ENCODE data around the gene SEMA5A. TPM values are rescaled to one million over a fixed set of nuclear protein-coding genes. Genes with fewer than 3 reads are reported as not detected.

The SEMA5A gene, protein sequence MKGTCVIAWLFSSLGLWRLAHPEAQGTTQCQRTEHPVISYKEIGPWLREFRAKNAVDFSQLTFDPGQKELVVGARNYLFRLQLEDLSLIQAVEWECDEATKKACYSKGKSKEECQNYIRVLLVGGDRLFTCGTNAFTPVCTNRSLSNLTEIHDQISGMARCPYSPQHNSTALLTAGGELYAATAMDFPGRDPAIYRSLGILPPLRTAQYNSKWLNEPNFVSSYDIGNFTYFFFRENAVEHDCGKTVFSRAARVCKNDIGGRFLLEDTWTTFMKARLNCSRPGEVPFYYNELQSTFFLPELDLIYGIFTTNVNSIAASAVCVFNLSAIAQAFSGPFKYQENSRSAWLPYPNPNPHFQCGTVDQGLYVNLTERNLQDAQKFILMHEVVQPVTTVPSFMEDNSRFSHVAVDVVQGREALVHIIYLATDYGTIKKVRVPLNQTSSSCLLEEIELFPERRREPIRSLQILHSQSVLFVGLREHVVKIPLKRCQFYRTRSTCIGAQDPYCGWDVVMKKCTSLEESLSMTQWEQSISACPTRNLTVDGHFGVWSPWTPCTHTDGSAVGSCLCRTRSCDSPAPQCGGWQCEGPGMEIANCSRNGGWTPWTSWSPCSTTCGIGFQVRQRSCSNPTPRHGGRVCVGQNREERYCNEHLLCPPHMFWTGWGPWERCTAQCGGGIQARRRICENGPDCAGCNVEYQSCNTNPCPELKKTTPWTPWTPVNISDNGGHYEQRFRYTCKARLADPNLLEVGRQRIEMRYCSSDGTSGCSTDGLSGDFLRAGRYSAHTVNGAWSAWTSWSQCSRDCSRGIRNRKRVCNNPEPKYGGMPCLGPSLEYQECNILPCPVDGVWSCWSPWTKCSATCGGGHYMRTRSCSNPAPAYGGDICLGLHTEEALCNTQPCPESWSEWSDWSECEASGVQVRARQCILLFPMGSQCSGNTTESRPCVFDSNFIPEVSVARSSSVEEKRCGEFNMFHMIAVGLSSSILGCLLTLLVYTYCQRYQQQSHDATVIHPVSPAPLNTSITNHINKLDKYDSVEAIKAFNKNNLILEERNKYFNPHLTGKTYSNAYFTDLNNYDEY
- 10 to 100 TPM; 14.2 to 25.1 (median 18.4) TPM for polyA plus RNA-seq (ENCODE audit: insufficient read depth in 1 of 5, insufficient read length in 5 of 5, low replicate concordance in 1 of 5)
- long read RNA-seq, donor 1, full-length matches to known transcripts, result 2 of 7 reads
- long read RNA-seq, donor 1, partial matches to known transcripts, result 5 of 7 reads
- long read RNA-seq, donor 1, other reads (novel, unspliced or antisense), result 0 of 7 reads
- long read RNA-seq, donor 2, full-length matches to known transcripts, result 2 of 2 reads
- long read RNA-seq, donor 2, partial matches to known transcripts, result 0 of 2 reads
- long read RNA-seq, donor 2, other reads (novel, unspliced or antisense), result 0 of 2 reads
- long read RNA-seq, donor 3, result 0 reads
- long read RNA-seq, donor 4, result 0 reads
- long read RNA-seq, donor 5, result 0 reads
- long read RNA-seq, donor 6, full-length matches to known transcripts, result 1 of 1 reads
- long read RNA-seq, donor 6, partial matches to known transcripts, result 0 of 1 reads
- long read RNA-seq, donor 6, other reads (novel, unspliced or antisense), result 0 of 1 reads
- long read RNA-seq, donor 7, result 0 reads
- long read RNA-seq, donor 8, result 0 reads

DNA sequence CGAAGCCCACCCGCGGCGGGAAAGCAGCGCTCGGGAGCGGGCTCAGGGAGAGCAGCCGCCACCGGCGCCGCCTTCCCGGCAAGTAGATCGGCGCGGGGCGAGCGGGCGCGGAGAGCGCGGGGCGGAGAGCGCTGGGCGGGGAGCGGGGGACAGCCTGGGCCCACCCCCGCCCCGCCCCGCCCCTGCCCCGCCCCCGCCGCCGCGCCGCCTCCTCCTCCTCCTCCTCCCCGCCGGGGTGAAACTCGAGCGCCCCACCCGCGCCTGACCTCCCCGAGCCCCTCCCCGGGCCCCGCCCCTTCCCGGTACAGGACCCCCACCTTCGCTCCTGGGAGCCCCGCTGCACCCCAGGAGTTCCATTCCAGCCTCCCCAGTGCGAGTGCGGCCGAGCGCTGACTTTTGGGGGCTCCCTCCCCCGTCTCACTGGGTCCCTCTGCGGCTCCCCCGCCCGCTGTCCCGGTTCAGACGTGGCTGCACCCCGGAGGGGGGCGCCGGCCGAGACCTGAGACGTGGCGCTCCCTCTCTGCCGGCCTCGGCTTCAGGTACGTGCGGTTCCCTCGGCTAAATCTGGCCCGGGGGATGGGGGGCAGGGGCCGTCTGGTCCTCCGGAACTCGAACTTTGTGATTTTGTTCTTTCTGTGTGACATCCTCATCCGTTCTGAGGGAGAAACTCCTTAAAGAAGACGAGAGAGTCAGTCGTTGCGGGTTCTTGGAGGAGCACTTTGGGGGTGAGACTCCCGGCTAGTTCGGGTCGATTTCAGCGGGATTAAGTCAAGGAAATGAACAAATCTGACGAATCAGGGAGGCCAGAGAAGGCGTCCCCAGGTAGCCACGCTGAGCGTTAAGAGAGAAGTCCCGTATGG, at the start of gene SEMA5A:
Gene SEMA5A, minus strand, starts transcription at position 84 of the 860 bp plus-strand sequence. CDS start 166,129 bp downstream, outside the sequence.
- peak; percentile 67 to 72 for DNase-seq

DNA sequence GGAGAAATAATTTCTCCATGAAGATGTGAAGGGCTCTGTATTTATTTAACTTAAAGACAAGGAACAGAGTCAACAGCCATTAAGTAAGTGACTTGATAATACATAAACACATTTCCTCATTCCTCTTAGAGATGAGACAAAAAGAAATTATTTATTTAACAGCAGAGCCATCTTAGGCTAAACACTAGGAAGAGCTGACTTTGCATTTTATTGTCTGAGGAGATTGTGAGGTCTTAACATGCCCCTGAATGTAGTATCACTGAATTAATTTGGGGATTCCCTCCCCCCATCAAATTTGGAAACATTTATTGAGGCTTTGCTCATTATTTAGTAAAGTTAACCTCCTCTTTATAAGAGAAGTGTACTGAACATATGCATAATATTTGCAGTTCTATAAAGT, 49.0 kb upstream of the SEMA5A start:
- DNase-seq, result no peak

DNA sequence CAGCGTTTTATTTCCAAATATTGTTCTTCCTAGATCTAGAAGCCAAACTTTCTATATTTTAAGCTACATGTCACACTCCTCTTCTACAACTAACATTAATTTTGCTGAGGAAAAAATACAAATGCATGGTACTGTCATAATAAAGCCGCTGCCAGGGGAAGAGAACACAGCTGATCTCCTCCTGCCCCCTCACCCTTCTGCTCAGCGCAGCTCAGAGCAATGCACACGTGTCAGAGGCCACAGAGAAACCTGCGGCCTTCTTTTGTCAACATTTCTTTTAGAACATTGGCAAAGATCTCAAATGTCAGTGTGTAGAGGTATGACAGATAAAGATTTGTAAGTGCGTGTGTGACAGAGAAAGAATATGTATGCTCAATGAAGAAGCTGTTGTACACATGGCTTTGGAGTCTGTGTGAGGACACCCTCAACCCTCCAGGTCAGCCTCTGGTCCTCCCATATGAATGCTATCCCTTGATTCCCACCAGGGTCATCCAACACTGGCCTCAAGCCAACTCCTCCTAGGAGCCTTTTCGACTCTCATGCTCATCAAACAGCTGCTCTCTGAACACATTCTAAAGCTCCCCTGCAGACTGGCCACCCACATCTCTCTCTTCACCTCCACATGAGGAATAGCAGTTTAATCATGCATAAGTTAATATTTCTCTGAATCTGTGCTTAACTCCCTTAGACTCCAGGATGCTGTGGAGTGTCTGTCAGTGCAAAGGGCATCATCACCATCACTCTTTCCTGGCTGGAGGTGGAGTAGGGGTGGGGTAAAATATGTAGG, 43.4 kb upstream of the SEMA5A start:
- DNase-seq, result no peak

DNA sequence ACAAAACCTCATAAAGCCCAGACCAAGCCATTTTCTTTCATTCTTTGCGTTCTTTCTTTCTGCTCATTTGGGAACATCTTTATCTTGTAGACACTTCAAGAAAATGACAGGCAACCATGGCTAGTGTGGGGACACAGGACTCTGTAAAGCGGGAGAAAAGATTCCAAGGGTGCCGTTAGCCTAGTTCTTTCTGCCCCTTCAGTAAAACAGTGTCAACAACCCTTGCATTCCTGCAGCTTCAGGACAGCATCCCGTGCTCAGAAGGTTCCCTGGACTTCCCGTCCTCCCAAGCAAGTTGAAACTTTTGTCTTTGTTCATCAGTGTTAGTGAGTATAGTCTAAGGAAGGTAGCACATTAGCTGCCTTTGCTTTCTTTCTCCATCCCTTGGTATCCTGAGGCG, 42.4 kb upstream of the SEMA5A start:
- no peak for DNase-seq

DNA sequence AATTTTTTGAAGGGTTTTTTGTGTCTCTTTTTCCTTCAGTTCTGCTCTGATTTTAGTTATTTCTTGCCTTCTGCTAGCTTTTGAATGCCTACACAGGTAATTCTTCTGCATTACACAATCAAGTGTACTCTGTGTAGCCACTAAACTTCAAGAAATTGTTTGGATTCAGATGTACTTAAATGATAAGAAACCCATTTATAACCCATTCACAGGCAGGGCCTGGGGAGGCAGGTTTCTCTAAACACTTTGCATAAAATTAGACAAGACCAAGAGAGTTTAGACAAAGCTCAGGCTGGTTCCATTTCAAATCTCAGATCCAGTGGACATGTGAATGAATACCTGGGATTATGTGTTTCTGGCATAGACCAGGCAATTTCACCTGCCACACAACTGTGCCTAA, 41.3 kb upstream of the SEMA5A start:
- no peak for DNase-seq

DNA sequence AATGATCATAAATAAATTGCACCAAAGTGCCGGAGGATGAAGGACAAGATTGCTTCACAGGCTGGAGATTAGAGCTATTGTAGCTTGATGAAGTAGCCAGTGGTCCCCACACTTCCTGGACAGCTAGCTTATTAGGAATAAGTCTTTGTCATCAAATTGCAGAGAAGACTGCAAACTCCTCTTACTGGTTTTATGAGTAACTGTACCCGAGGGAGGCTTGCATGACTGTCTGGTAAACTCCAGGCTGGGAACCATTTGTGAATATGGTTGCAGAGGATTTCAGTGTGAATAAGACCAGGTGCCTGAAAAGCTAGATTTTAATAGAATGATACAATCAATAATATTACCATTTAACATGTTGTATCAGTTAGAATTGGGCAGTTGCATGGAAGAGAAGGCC, 36.5 kb upstream of the SEMA5A start:
- DNase-seq, result no peak

DNA sequence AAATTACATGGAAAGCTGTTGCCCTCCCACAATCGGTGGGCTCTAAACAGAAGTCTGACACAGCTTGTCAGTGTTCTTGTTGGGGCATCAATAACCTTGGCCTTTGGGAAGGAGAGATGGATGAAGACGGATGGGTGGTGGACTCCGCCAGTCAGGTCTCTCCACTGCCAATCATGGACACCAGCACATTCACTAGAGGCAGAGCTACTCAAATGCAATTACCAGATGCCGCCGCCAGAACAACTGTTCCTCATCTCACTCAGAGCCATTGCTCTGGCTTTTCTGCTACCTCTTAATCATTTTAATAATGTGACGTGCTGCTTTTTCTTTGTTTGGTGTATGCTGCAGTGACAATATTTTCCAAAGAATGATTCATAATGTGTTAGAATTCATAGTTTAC, 27.9 kb upstream of the SEMA5A start:
- no peak for DNase-seq

DNA sequence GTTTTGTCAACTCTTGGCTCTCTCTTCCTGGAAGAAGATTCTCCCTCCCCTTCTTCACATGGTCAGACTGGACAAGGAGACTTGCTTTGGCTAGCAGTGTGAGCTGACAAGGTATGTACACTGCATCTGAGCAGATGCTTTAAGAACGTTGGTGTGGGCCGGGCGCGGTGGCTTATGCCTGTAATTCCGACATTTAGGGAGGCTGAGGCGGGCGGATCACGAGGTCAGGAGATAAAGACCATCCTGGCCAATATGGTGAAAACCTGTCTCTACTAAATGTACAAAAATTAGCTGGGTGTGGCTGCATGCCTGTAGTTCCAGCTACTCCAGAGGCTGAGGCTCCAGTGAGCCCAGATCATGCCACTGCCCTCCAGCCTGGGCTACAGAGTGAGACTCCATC, 26.4 kb upstream of the SEMA5A start:
- no peak for DNase-seq

DNA sequence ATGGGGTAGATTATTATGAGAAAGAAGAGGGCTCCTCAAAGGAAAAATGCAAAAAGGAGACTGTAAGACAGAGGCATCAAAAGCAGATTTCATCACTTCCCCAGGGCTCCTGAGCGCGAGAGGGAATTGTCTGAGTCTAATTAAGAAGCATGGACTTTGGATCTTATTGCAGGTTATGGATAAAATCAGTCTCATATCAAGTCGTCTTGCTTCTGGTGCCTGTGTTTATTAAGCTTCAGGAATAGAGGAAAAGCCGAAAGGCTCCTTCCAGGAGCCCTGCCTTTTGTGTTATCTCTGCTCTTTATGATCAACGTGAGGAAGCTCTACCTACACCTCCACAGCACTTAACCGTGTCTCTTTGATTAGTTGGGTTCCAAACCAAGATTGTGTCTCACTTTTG, 25.0 kb upstream of the SEMA5A start:
- no peak for DNase-seq

DNA sequence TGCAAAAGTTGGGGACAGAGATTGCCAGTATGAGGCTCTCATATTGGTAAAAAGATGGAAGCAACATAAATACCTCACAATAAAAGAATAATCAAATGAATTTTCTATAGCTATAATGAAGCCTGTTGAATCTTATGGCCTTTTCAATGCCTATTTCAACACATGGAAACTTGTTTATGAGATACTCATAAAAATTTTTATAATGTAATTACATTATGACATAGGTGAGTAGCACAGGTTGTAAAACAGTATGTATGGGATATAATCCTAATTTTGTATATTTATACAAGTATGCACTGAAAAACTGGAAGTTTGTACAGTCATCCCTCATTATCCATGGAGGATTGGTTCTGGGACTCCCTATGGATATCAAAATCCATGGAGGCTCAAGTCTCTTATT, 21.2 kb upstream of the SEMA5A start:
- no peak for DNase-seq

DNA sequence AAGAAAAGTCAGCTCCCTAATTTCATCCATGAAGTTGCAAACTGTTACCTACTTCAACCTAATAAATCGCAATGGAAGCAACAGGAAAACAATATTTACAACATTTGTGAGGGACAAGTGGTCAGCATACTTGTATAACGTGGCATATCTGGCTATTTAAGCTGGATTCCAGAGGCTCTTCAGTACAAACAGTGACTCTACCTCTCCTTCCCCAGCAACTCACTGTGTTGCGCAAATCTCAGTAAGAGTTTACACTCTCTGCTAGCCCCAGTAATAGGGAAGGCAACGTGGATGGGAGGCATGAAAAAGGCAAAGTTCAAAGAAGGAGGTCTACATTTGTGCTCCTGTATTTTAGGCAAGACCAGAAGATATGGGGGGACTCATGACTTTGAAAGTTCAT, 18.9 kb upstream of the SEMA5A start:
- DNase-seq, result no peak

DNA sequence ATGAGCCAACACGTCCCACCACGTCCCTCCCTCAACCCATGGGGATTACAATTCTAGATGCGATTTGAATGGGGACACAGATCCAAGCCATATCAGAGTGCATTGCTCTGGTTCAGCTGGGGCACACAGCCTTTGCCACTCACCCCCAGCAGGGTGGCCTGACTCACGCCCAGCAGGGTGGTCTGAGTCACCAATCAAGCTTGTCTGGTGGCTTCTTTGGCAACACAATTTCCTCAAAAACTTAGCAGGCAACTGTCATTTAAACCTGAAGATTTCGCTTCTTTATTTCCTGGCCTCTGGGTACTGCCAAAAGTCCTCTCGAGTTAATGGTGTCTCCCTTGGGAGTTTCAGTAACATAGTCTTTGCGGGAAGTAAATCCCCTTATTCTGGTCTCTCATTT, 16.3 kb upstream of the SEMA5A start:
- DNase-seq, result no peak

DNA sequence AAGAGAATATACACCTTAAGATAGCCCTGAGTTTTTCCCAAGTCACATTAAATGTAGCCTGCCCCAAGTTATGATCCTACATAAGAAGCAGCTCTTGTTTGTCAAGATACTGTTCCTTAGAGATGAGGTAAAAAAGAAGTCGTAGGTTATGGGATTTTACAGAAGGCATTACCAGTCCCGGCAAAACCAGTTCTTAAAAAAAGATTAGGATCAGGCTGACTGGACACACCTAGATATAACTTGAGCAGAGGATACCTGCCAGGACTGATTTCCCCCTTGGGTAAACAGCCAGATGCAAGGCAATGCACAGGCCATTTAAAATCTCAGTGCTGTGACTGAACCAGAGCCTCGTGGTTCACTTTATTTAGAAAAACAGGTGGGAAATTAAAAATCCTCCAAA, 14.1 kb upstream of the SEMA5A start:
- DNase-seq, result no peak

DNA sequence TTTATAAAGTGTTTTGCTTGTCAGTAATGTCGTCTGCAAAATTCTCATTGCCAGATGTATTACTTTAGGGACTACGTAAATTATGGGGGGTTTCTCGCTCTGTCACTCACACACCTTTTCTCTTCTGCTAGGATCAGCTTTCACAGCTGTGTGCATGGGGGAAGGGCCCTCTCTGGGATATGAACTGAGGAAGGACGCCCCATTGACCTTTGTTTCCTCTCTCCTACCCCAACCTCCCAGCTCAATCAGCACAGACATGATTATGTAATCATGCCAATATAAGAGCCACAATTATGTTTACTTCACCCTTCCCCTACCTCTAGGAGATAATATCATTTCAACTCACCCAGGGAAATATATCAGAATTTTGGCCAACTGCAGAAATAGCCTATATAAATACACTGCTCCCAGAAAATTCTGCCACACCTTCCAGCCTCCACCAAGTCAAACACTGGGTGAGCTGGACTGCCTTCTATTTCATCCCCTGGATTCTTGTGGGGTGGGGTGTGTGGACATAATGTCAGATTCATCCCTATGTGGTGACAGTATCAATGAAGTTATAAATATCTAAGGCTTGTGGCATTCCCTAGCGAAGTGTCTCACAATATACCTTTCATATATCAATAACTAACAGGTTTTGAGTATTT, 12.6 kb upstream of the SEMA5A start:
- DNase-seq, result no peak

DNA sequence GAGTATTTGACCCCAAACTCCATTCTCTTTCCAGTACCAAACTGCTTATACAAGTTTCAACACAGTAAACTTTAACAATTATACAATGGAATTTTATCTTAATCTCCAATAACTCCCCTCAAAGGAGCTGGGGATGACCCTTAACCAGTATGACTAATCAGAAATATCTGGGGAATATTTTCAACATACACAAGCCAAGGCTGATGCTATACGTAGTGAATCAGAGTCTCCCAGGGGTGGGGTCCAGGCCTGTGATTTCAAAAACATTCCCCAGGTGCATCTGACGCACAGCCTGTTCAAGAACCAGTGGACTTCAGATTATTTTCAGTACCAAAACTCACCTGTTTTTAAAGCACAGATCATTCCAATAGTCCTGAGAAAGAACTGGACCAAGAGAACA, 11.8 kb upstream of the SEMA5A start:
- DNase-seq, result no peak

DNA sequence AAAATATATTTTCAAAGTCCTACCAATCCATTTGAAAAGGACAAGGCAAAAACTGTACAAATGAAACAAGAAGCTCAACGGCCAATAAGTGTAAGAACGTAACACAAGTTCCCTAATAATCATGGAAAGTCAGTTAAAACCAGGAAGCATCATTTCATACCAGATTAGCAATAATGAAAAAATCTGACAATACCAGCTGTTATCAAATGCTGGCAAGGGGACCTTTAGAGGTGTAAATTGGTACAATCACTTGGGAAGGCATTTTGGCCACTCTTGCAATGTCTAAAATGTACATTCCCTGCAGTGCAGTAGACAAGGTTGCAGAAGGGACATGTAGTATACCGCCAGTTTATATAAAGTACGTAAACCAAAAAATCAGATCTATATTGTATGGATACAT, 10.1 kb upstream of the SEMA5A start:
- no peak for DNase-seq

DNA sequence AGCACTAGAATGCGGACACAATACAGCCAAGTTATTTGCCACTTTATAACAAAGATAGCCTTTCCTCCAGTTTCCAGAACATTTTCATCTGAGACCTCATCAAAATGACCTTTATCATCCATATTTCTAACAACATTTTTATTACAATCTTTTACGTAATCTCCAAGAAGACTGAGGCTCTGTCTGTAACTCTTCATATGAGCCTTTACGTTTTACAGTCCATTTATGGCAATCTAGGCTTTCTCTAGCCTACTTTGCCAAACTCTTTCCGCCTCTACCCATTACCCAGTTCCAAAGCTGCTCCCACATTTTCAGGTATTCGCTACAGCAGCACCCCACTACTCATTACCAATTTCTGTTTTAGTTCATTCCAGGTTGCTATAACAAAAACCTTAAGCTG, 8.2 kb upstream of the SEMA5A start:
- DNase-seq, result no peak

DNA sequence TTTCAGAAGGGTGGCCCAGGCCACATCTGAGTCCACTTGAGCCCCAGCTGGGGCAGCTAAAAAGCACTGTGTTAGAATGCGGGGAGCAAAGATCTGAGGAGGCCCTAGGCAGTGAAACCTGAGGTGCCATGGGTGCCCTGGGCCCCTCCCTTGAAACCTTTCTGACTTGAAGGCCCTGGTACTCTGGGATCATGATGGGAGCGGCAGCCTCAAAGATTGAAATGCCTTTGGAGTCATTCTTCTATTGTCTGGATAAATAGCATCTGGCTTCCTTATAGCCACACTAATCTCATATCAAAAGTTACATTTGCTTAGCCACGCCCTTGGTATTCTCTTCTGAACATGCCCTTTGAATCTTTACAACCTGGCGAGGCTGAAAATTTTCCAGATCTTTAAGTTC, 7.7 kb upstream of the SEMA5A start:
- DNase-seq, result no peak
